VCaP (cell line): ENCODE data around the gene SIM2.

Experiments used
- H3K27ac ChIP-seq: fragments of 450-650 bp; 2 replicates; pipeline ENCODE4 v1.5.1; 2017
- CTCF ChIP-seq: fragments of 450-650 bp; conservative IDR thresholded peaks from 2 replicates; pipeline ENCODE4 v1.5.1; 2017; ENCODE audit warnings: mild to moderate bottlenecking, moderate library complexity

Gene SIM2

GRCh38 chr21:36729310-36729970 is 30.5 kb downstream of the SIM2 start:
- no peak for TF ChIP-seq CTCF
- peak overlapping the region; percentile 58 for H3K27ac ChIP-seq

- peak overlapping the region; percentile 58 for H3K27ac ChIP-seq
These were observed 31.7 kb downstream of the SIM2 start for GRCh38 chr21:36730291-36731281.

GRCh38 chr21:36732217-36732616 is 33.3 kb downstream of the SIM2 start:
- no peak for TF ChIP-seq CTCF
- H3K27ac ChIP-seq = peak overlapping the region; percentile 58

More at GRCh38 chr21:36730291-36731281, 31.7 kb downstream of the SIM2 start:
- no peak for TF ChIP-seq CTCF

- peak overlapping the region; percentile 58 for H3K27ac ChIP-seq
- no peak for TF ChIP-seq CTCF
These were observed 33.8 kb downstream of the SIM2 start for GRCh38 chr21:36732761-36733160.

GRCh38 chr21:36733857-36734256 is 34.9 kb downstream of the SIM2 start:
- peak overlapping the region; percentile 58 for H3K27ac ChIP-seq
- no peak for TF ChIP-seq CTCF

- no peak for TF ChIP-seq CTCF
- H3K27ac ChIP-seq = peak overlapping the region; percentile 58
These were observed 35.7 kb downstream of the SIM2 start for GRCh38 chr21:36734367-36735200.

GRCh38 chr21:36735201-36735515 is 36.2 kb downstream of the SIM2 start:
- peak overlapping the region; percentile 58 for H3K27ac ChIP-seq
- TF ChIP-seq CTCF = no peak
